OCI-LY7 (cell line): ENCODE results near the gene MALRD1.

Experiments
- CTCF ChIP-seq: fragments of 200-600 bp; sonication (generic); conservative IDR thresholded peaks from 2 replicates; pipeline ENCODE4 v1.5.1; 2014; ENCODE audit warnings: mild to moderate bottlenecking, antibody characterized with exemption, low read length, moderate library complexity, mixed read lengths
- EZH2phosphoT487 ChIP-seq: fragments of 200-600 bp; sonication (generic); IDR thresholded peaks from 2 replicates; pipeline ENCODE4 v1.6.1; 2018; ENCODE audit warnings: low read depth, borderline replicate concordance, mild to moderate bottlenecking, mixed run types, antibody characterized with exemption, low read length, moderate library complexity, mixed read lengths

- TF ChIP-seq CTCF (no peak), EZH2phosphoT487 (no peak)
These were observed 605.3 kb downstream of the MALRD1 start for GRCh38 chr10:19653931-19654330.
